NB4 (cell line): ENCODE measurements around the gene THAP7.

Source experiments
- DNase-seq: peaks from one replicate; pipeline ENCODE4 v3.0.0; 2010; ENCODE audit warnings: low read depth
- H3K4me3 ChIP-seq: one replicate; pipeline ENCODE4 v1.5.1; 2011; ENCODE audit warnings: mild to moderate bottlenecking, low read depth, low read length, moderate library complexity
- MYC ChIP-seq: IDR thresholded peaks from 2 replicates; pipeline ENCODE4 v1.6.1; 2011; ENCODE audit warnings: low read depth, low read length
- POLR2A ChIP-seq: IDR thresholded peaks from 2 replicates; pipeline ENCODE4 v1.6.1; 2011; ENCODE audit warnings: mild to moderate bottlenecking; ENCODE audit not compliant: insufficient read length; ENCODE audit errors: extremely low read depth
- TF ChIP-seq, protein P1 (sequence below): IDR thresholded peaks from one replicate; pipeline ENCODE4 v1.5.1; 2012; ENCODE audit warnings: low read depth, low read length
- TF ChIP-seq, protein P2 (sequence below): IDR thresholded peaks from 2 replicates; pipeline ENCODE4 v1.6.1; 2011; ENCODE audit warnings: low read depth, low read length

The THAP7 gene

DNA sequence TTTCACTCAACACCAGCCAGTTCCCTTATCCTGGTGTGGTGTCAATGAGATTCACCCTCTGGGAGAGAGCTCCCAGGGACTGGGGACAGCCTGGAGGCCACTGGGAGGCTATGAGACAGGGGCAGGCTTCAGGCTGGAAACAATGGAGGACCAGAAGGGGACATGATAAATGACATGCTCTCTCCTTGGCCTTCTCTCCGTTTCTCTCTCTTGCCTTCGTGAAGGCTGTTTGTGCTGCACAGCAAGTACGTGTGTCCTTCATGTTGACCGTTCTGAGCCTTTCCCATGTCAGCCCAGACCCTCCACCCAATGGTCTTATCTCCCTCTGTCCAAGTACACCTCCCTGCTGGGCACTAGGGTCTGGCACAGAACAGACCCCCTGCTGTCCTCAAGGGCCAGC lies 21.4 kb downstream of the THAP7 start:
- DNase-seq: no peak
- H3K4me3 ChIP-seq: no peak overlapping the region
- TF ChIP-seq, protein P1, sequence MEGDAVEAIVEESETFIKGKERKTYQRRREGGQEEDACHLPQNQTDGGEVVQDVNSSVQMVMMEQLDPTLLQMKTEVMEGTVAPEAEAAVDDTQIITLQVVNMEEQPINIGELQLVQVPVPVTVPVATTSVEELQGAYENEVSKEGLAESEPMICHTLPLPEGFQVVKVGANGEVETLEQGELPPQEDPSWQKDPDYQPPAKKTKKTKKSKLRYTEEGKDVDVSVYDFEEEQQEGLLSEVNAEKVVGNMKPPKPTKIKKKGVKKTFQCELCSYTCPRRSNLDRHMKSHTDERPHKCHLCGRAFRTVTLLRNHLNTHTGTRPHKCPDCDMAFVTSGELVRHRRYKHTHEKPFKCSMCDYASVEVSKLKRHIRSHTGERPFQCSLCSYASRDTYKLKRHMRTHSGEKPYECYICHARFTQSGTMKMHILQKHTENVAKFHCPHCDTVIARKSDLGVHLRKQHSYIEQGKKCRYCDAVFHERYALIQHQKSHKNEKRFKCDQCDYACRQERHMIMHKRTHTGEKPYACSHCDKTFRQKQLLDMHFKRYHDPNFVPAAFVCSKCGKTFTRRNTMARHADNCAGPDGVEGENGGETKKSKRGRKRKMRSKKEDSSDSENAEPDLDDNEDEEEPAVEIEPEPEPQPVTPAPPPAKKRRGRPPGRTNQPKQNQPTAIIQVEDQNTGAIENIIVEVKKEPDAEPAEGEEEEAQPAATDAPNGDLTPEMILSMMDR: no peak
- TF ChIP-seq MYC (no peak), POLR2A (no peak)
- TF ChIP-seq, protein P2, sequence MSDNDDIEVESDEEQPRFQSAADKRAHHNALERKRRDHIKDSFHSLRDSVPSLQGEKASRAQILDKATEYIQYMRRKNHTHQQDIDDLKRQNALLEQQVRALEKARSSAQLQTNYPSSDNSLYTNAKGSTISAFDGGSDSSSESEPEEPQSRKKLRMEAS: no peak

DNA sequence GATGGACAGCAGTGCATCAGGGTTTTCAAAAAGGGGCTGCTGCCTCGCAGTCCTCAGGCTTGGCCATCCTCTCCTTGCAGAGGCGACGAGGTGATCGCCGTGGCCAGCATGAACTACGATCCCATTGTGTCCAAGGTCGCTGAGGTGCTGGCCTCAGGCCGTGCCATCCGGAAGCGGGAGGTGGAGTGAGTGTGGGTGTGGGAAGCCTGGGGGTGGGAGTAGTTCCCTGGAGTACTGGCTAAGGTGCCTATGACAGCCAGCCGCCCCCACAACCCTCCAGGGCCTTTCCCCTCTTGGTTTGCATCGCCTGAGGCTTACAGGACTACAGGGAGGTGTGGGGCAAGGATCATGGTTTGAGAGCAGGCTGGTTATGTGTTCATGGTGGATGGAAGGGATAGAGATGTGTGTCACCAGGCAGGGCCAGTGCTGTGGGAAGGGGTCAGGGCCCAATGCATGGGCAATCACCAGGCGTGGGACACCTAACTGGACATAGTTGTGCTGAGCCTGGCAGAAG lies 21.9 kb downstream of the THAP7 start:
- DNase-seq: no peak
- no peak overlapping the region for H3K4me3 ChIP-seq
- TF ChIP-seq, protein P2: no peak

DNA sequence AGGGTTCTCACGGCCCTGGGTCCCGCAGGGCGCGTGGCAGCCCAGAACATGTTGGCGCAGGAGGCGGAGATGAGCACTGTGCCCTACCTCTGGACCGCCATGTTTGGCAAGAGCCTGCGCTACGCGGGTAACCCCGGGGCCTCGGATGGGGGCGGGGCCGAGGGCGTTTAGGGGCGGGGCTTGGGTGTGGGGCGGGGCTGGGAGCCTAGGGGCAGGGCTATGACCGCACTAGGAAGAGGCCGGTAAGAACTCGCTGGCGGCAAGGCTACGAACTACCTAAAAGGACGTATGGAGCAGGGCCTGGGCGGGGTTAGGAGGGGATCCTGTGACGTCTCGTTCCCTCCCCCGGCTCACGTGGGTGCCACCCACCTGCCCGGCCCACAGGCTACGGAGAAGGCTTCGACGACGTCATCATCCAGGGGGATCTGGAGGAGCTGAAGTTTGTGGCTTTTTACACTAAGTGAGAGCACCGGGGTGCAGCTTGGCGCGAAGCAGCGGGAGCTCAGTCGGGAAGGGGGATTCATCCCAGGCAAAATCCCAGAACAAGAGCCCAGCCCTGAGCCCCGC lies 22.6 kb downstream of the THAP7 start:
- TF ChIP-seq POLR2A: no peak
- TF ChIP-seq, protein P2: no peak
- TF ChIP-seq, protein P1: no peak
- no peak for TF ChIP-seq MYC
- DNase-seq: no peak
- no peak overlapping the region for H3K4me3 ChIP-seq

DNA sequence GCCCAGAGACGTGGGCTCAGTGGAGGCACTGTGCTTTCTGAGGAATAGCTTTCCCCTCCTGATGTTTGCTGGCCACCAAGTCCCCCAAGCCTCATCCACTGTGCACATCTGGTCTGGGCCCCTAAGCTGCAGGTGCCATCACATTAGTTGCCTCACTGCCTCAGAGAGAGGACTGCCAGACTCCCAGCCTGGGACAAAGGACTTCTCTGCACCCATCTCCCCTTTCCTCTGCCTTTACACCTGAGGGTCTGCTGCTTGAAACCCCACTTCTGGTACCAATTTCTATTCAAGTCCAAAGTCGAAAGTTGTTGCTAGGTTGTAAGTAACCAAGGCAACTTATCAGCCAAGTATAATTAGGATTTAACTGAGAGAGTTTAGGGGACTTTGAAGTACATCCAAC lies 23.5 kb downstream of the THAP7 start:
- H3K4me3 ChIP-seq: no peak overlapping the region
- no peak for DNase-seq
- TF ChIP-seq, protein P1: no peak
- no peak for TF ChIP-seq MYC
- TF ChIP-seq POLR2A: no peak
- TF ChIP-seq, protein P2: no peak

DNA sequence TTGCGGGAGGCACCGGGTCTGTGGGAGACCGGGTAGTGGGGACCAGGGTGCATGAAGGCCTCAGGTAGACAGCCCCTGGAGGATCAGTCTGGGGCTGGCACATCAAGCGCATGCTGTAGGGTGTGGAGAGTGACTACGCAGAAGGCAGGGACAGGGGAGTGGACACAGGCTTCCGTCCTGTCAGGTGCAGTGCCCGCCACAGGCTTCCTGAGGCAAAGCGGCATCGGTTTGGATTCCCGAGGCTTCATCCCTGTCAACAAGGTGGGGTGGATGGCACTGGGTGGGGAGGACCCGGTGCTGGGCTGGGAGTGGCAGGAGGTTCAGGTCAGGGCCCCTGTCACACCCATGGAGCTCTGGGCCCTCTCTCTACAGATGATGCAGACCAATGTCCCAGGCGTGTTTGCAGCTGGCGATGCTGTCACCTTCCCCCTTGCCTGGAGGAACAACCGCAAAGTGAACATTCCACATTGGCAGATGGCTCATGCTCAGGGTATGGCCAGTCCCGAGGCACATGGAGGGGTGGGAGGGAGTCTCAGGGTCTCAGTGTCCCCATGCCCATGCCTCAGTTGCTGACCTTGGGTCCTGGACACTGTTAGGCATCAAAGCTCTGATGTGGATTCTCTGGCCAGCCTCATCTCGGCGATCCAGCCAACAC lies 24.3 kb downstream of the THAP7 start:
- no peak overlapping the region for H3K4me3 ChIP-seq
- TF ChIP-seq POLR2A (no peak), MYC (no peak)
- TF ChIP-seq, protein P2: no peak
- TF ChIP-seq, protein P1: no peak
- DNase-seq: no peak

DNA sequence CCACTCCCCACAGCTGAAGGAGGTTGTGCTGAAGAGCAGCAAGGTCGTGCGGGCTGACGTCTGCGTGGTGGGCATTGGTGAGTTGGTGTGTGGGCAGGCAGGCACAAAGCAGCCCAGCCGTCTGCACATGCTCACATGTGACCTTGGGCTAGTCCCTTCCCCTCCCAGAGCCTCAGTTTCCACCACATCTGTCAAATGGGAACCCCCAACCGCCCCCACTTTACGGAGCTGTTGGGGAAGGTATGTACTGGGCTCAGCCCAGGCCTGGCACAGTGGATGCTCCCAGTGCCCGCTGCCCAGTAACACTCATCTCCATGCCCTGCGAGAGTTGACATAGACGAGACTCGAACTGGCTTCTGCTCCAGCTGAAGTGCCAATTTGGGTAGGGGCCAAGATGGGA lies 24.9 kb downstream of the THAP7 start:
- TF ChIP-seq, protein P1: no peak
- TF ChIP-seq, protein P2: no peak
- TF ChIP-seq POLR2A: no peak
- TF ChIP-seq MYC: no peak

More for the DNA sequence above, 24.9 kb downstream of the THAP7 start:
- DNase-seq: no peak
- H3K4me3 ChIP-seq: no peak overlapping the region
